NCI-H2196 treated with DMSO at 0.1 percent for 48 hours (cell line): ENCODE results near the gene MED1.
"Not testable (repeated sequence)": the region's sequence is repeated elsewhere in the genome, so short reads cannot be mapped to it uniquely, and the experiment has no call there.

Experiments
- DNase-seq: peaks from one replicate; lab custom pipeline; 2025; ENCODE audit not compliant: unreplicated experiment; lab: John Stamatoyannopoulos, UW

Gene MED1, protein sequence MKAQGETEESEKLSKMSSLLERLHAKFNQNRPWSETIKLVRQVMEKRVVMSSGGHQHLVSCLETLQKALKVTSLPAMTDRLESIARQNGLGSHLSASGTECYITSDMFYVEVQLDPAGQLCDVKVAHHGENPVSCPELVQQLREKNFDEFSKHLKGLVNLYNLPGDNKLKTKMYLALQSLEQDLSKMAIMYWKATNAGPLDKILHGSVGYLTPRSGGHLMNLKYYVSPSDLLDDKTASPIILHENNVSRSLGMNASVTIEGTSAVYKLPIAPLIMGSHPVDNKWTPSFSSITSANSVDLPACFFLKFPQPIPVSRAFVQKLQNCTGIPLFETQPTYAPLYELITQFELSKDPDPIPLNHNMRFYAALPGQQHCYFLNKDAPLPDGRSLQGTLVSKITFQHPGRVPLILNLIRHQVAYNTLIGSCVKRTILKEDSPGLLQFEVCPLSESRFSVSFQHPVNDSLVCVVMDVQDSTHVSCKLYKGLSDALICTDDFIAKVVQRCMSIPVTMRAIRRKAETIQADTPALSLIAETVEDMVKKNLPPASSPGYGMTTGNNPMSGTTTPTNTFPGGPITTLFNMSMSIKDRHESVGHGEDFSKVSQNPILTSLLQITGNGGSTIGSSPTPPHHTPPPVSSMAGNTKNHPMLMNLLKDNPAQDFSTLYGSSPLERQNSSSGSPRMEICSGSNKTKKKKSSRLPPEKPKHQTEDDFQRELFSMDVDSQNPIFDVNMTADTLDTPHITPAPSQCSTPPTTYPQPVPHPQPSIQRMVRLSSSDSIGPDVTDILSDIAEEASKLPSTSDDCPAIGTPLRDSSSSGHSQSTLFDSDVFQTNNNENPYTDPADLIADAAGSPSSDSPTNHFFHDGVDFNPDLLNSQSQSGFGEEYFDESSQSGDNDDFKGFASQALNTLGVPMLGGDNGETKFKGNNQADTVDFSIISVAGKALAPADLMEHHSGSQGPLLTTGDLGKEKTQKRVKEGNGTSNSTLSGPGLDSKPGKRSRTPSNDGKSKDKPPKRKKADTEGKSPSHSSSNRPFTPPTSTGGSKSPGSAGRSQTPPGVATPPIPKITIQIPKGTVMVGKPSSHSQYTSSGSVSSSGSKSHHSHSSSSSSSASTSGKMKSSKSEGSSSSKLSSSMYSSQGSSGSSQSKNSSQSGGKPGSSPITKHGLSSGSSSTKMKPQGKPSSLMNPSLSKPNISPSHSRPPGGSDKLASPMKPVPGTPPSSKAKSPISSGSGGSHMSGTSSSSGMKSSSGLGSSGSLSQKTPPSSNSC (N-terminal part only)

DNA sequence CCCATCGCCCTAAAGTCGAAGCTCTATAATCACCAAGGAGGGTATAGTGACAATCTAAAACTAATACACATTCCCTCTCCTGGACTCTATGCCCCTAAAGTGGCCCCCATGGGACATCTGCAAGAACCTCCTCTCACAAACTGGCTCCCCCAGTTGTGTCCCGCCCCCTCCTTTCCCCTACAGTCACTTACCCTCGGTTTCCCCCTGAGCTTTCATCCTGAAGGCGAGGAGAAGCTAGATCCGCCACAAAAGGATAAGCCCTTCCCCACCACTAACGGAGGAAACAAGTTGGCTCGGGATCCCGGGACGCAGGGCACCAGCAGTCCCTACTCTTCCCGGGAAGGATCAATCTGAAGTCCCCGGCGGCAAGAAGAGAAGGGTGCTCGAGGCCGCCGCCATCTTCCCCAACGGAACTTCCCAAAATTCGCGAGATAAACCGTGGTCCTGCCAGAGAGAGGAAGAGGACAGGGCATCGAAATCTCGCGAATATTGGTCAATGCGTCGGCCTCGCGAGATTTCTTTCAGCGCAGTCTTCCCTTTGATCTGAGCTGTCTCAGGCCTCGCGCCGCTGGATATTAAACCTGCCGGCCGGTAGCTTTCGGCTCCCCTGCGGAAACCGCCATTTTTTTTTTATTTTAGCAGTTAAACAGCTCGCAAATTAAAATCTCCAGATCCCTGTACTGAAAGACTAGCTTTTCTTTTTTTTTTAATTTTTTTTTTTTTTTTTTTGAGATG lies at the start of gene MED1:
MED1 (minus strand) TSS at position 417 of the 735 bp plus-strand sequence; CDS start at position 216, 201 bp downstream.
- DNase-seq = peak; percentile 84

DNA sequence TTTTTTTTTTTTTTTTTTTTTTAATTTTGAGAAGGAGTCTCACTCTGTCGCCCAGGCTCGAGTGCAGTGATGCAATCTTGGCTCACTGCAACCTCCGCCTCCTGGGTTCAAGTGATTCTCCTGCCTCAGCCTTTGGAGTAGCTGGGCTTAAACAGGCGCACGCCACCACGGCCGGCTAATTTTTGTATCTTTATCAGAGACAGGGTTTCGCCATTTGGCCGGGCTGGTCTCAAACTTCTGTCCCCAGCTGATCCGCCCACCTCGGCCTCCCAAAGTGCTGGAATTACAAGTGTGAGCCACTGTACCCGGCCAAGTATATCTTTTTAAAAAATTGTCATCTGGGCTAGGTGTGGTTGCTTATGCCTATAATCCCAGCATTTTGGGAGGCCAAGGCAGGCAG lies 45.9 kb upstream of the MED1 start:
- not testable (repeated sequence) for DNase-seq

DNA sequence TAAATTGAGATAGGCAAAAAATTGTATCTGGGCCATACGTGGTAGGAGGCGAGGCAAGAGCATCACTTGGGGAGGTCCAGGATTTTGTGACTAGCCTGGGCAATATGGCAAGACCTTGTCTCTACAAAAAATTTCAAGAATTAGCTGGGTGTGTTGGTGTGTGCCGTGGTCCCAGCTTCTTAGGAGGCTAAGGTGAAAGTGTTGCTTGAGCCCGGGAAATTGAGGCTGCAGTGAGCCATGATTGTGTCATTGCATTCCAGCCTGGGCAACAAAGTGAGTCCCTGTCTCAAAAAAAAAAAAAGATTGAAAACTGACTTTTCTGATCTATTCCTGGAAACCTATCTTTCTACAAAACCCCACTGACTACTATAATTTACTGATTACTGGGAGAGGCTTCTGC lies 36.9 kb upstream of the MED1 start:
- no peak for DNase-seq

DNA sequence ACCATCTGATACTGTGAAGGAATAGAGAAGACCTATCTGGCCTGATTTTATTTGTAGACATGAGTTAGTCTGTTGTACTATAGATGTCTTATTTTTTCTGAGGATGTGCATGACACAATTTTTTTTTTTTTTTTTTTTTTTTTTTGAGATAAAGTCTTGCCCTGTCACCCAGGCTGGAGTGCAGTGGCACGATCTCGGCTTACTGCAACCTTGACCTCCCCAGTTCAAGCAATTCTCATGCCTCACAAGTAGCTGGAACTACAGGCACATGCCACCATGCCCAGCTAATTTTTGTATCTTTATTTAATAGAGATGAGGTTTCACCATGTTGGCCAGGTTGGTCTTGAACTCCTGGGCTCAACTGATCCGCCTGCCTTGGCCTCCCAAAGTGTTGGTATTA lies 36.4 kb upstream of the MED1 start:
- not testable (repeated sequence) for DNase-seq

DNA sequence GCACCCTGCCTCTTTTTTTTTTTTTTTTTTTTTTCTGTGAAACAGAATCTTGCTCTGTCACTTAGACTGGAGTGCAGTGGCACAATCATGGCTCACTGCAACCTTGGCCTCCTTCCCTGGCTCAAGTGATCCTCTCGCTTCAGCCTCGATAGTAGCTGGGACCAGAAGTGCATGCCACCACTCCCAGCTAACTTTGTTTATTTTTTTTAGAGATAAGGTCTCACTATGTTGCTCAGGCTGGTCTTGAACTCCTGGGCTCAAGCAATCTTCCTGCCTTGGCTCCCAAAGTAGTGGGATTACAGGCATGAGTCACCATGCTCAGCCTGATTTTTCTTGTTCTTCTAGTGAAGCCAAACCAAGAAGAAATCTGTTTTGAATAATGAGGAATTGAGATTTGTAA lies 35.2 kb upstream of the MED1 start:
- no peak for DNase-seq

DNA sequence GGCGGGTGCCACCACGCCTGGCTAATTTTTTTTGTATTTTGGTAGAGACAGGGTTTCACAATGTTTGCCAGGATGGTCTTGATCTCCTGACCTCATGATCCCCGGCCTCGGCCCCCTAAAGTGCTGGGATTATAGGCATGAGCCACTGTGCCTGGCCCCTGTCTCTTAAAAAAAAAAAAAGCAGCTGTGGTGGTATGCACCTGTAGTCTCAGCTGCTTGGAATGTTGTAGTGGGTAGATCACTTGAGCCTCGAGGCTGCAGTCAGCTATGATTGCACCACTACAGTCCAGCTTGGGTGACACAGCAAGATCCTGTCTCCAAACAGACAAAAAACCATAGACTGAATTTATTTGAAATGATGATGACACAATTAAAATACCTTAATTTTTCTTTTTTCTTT lies 34.5 kb upstream of the MED1 start:
- DNase-seq = no peak

DNA sequence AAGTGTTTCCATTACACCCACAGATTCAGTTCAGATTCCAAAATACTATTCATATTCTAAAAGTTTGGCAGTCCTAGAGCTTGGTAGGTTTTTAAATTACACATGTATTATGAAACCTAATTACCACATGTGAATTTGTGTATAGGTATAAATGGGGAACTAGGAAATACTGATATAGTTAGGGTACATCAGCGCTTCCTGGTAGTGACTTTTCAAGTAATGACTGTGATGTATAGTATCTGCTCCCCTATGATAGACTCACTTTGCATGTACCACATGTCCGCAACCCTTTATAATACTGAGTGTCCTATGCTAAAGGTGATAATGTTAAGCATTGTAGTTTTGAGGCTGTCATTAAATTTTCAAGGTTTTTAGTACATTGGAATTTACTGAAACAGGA lies 33.1 kb upstream of the MED1 start:
- DNase-seq = no peak

DNA sequence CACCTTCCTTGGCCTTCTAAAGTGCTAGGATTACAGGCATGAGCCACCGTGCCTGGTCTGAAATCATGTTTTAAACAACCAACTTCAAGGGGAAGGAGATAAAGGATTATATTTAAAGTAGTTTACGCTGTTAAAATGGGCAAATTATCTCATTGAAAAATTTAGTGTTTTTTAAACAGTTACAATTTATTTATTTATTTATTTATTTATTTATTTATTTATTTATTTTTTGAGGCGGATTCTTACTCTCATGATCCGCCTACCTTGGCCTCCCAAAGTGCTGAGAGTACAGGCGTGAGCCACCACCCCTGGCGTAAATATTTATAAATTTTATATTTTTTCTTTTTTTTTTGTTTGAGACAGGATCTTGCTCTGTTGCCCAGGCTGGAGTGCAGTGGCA lies 32.4 kb upstream of the MED1 start:
- no peak for DNase-seq

DNA sequence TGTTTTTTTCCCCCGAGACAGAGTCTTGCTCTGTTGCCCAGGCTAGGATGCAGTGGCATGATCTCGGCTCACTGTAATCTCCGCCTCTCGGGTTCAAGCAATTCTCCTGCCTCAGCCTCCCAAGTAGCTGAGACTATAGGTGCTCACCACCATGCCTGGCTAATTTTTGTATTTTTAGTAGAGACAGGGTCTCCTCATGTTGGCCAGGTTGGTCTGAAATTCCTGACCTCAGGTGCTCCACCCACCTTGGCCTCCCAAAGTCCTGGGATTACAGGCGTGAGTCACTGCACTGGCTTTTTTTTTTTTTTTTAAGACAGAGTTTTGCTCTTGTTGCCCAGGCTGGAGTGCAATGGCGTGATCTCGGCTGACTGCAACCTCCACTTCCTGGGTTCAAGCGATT lies 28.6 kb upstream of the MED1 start:
- DNase-seq = not testable (repeated sequence)

DNA sequence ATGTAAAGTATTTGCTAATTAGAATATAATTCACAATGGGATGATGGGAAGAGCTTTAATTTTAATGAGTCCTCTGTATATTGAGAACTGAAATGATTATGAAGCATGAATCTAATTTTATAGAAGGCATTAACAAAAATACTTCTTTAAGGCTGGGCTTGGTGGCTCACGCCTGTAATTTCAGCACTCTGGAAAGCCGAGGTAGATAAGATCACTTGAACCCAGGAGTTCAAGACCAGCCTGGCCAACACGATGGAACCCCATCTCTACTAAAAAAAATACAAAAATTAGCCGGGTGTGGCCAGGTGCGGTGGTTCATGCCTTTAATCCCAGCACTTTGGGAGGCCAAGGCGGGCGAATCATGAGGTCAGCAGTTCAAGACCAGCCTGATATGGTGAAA lies 22.2 kb upstream of the MED1 start:
- no peak for DNase-seq

DNA sequence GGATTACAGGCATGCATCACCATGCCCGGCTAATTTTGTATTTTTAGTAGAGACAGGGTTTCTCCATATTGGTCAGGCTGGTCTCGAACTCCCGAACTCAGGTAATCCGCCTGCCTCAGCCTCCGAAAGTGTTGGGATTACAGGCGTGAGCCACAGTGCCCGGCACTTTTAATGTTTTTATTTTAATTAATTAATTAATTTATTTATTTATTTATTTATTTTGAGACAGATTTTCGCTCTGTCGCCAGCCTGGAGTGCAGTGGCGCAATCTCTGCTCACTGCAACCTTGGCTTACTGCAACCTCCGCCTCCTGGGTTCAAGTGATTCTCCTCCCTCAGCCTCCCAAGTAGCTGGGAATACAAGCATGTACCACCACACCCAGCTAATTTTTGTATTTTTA lies 17.5 kb upstream of the MED1 start:
- DNase-seq = not testable (repeated sequence)

DNA sequence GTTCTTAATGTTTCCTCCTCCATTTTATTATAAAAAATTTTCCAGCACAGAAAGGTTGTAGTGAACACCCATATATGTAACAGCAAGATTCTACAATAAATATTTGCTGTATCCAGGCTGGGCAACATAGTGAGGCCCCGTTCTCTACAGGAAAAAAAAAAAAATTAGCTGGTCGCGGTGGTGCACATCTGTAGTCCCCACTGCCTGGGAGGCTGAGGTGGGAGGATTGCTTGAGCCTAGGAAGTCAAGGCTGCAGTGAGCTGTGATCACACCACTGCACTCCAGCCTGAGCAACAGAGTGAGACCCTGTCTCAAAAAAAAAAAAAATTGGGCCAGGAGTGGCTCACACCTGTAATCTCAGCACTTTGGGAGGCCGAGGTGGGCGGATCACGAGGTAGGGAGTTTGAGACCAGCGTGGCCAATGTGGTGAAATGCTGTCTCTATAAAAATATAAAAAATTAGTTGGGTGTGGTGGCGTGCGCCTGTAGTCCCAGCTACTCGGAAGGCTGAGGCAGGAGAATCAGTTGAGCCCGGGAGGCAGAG lies 13.6 kb upstream of the MED1 start:
- DNase-seq = not testable (repeated sequence)

DNA sequence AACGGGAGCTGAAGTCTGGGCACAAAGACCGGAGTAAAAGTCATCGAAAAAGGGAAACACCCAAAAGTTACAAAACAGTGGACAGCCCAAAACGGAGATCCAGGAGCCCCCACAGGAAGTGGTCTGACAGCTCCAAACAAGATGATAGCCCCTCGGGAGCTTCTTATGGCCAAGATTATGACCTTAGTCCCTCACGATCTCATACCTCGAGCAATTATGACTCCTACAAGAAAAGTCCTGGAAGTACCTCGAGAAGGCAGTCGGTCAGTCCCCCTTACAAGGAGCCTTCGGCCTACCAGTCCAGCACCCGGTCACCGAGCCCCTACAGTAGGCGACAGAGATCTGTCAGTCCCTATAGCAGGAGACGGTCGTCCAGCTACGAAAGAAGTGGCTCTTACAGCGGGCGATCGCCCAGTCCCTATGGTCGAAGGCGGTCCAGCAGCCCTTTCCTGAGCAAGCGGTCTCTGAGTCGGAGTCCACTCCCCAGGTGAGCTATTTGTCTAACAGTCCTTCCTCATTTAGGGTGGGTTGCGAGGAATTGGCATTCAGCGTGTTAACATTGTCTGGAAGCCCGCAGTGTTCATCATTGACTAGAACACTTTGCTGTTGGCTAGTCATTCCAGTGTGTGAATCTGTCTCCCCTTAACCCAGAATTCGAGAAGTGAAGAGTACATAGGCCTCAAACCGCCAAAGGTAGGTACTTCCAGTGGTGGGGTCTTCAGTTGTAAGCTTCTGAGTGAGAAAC lies 11.7 kb upstream of the MED1 start:
- DNase-seq = no peak

DNA sequence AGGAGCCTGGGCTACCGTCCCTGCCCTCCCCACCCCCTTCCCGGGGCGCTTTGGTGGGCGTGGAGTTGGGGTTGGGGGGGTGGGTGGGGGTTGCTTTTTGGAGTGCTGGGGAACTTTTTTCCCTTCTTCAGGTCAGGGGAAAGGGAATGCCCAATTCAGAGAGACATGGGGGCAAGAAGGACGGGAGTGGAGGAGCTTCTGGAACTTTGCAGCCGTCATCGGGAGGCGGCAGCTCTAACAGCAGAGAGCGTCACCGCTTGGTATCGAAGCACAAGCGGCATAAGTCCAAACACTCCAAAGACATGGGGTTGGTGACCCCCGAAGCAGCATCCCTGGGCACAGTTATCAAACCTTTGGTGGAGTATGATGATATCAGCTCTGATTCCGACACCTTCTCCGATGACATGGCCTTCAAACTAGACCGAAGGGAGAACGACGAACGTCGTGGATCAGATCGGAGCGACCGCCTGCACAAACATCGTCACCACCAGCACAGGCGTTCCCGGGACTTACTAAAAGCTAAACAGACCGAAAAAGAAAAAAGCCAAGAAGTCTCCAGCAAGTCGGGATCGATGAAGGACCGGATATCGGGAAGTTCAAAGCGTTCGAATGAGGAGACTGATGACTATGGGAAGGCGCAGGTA lies 11.0 kb upstream of the MED1 start:
- no peak for DNase-seq

DNA sequence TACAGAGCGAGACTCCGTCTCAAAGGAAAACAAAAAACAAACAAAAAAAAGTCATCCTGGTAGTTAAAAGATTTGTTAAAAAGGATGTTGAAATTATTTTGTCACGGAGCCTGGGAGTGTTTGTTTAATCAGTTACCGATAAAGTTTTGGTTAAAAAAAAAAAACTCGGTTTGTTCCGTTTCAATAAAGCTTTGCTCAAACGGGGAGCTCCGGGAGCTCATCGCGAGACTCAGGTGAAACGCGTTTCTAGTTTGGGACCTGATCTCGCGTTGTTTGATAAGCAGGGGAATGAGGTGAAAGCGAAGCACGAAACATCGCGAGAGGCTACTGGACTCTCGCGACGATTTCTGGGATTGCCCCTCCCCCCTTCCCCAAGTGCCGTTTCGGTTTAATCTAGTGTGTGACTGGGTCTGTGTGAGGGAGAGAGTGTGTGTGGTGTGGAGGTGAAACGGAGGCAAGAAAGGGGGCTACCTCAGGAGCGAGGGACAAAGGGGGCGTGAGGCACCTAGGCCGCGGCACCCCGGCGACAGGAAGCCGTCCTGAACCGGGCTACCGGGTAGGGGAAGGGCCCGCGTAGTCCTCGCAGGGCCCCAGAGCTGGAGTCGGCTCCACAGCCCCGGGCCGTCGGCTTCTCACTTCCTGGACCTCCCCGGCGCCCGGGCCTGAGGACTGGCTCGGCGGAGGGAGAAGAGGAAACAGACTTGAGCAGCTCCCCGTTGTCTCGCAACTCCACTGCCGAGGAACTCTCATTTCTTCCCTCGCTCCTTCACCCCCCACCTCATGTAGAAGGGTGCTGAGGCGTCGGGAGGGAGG lies 10.3 kb upstream of the MED1 start, which contains the start of gene CDK12:
CDK12 (plus strand) TSS at position 374 of the 813 bp plus-strand sequence. CDS start 586 bp downstream, outside the sequence.
- DNase-seq = peak; percentile 75

DNA sequence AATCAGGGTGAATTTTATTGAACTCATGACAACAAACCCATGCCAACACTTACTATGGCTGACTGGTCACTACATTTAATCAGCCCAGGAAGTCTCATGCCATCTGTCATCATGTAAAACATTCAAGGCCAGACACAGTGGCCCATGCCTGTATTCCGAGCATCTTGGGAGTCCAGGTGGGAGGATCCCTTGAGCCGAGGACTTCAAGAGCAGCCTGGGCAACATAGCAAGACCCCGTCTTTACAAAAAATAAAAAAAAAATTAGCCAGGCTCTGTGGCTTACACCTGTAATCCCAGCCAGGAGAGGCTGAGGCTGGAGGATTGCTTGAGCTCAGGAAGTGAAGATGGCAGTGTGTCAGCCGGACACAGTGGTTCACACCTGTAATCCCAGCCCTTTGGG lies 4.9 kb upstream of the MED1 start:
- no peak for DNase-seq

DNA sequence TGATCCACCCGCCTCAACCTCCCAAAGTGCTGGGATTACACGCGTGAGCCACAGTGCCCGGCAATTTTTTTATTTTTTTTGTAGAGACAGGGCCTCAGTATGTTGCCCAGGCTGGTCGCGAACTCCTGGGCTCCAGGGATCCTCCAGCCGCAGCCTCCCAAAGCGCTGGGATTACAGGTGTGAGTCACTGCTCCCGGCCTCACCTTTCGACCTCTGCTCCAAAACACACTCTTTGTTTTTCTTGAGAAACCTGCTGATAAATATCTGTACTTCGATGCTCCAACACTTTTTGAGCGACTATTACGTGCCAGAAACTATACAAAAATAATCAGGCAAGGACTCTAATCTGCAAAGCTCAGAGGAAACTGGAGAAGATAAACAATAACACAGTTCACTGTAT lies 1.0 kb downstream of the MED1 start:
- no peak for DNase-seq

DNA sequence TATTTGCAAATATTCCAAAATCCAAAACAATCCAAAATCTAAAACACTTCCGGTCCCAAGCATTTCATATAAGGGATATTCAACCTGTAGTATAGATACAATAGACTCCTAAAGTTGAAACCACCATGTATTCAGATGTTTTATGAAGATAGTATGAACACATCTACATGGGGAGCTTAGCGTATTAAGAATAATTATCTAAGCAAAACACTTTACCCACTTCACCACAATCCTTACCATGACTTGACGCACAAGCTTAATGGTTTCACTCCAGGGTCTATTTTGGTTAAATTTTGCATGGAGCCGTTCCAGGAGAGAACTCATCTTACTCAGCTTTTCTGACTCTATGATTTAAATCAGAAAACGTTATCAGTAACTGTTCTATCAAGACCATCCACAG lies 3.5 kb downstream of the MED1 start:
- no peak for DNase-seq
